Measurements from ENCODE around the gene CTIF. TPM values are rescaled to one million over a fixed set of nuclear protein-coding genes. Genes with fewer than 3 reads are reported as not detected.

CTIF gene
- total RNA-seq, 1 experiment from 2014 or later, result 95.8 TPM

DNA sequence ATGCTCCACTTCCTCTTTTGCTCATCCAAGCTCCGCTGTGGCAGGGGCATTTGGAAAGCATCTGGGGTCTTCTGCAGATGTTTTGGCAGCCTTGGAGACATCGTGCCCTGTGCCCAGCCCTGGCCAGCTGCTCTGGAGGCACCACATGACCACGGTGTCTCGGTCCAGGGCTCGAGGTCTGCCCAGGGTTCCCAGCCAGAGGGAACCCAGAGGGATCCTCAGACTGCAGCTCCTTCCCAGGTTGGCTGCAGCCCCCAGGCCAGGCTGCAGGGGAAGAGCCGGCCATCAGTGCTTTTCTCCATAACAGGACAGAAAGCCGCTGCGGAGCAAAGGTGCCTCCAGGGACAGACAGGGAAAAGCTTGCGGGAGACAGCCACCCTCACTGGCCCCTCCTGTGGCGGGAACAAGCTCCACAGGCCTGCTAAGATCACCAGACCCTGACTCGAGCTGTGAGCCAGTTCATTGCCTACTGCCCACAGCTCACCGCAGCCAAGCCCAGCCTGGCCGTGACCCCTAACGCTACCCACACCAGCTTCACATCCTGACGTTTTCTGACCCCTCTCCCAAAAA is 337.2 kb downstream of the CTIF start:
- DNase-seq (ENCODE audit: unreplicated experiment), result no peak
- no peaks in the 10 kb centered on the region for H3K9me3 Mint-ChIP-seq (ENCODE audit: unreplicated experiment)
- H3K4me1 Mint-ChIP-seq (ENCODE audit: insufficient read depth, unreplicated experiment), result peaks cover 21% of the 10 kb centered on the region
- no peaks in the 10 kb centered on the region for H3K27me3 Mint-ChIP-seq (ENCODE audit: insufficient read depth, unreplicated experiment)
- CTCF ChIA-PET, result interaction anchor here (0.5 to 1.1 kb wide), 3 partner anchors 22 to 432 kb away, joined by 3 to 4 read pairs (median 3); no protein-coding TSS in a partner anchor
- BruUV-seq (replicated peaks), result no TSS peak
- POLR2A ChIA-PET, result interaction anchor here (0.7 kb wide), 1 partner anchor 614 kb away, joined by 3 read pairs; no protein-coding TSS in a partner anchor
- H3K27ac Mint-ChIP-seq (ENCODE audit: low read depth, unreplicated experiment), result no peak overlapping the region
- no peak overlapping the region for H3K4me3 Mint-ChIP-seq (ENCODE audit: unreplicated experiment)
- intact Hi-C loops (cut with micrococcal nuclease), result no loop called here
- no peaks in the 10 kb centered on the region for H3K36me3 Mint-ChIP-seq (ENCODE audit: insufficient read depth, unreplicated experiment)
- TF ChIP-seq, protein P1, sequence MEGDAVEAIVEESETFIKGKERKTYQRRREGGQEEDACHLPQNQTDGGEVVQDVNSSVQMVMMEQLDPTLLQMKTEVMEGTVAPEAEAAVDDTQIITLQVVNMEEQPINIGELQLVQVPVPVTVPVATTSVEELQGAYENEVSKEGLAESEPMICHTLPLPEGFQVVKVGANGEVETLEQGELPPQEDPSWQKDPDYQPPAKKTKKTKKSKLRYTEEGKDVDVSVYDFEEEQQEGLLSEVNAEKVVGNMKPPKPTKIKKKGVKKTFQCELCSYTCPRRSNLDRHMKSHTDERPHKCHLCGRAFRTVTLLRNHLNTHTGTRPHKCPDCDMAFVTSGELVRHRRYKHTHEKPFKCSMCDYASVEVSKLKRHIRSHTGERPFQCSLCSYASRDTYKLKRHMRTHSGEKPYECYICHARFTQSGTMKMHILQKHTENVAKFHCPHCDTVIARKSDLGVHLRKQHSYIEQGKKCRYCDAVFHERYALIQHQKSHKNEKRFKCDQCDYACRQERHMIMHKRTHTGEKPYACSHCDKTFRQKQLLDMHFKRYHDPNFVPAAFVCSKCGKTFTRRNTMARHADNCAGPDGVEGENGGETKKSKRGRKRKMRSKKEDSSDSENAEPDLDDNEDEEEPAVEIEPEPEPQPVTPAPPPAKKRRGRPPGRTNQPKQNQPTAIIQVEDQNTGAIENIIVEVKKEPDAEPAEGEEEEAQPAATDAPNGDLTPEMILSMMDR (IDR thresholded peaks at IDR 0.05; ENCODE audit: unreplicated experiment), result no peak

DNA sequence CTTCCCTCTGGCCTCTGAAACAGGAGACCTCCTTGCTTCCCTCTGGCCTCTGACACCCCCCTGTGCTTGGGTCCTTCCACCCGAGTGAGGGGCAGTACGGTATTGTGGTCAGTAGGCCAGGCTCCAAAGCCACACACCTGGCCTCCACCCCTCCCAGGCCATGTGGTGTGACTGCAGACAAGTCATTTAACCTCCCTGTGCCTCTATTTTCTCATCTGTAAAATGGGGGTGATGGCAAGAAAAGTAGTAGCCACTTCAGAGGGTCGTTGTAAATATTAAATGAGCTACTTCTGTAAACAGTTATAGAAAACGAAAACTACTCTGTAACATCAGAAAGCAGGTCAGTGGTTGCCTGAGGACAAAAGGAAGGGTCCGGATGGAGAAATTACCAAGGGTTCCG is 337.8 kb downstream of the CTIF start:
- no peaks in the 10 kb centered on the region for H3K27me3 Mint-ChIP-seq (ENCODE audit: insufficient read depth, unreplicated experiment)

DNA sequence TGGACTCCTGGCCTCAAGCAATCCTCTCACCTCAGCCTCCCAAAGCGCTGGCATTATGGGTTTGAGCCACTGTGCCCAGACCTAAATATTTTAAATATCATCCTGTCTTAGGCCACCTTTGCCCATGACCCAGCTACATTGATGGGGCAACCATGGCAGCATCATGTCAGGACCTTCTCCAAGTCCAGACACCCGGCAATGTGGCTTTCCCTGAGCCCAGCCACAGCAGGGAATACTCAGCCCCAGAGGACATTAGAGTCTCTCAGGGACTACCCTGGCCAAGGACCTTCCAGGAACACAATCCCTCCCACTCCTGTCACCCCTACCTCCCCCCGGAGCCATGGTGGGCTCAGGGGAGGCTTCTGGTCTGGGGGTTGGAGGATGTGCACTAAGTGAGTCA is 339.1 kb downstream of the CTIF start:
- ChIA-PET CTCF (interaction anchor here (0.8 kb wide), 1 partner anchor 44 kb away, joined by 3 read pairs; no protein-coding TSS in a partner anchor), POLR2A (no interaction called here)
- Mint-ChIP-seq H3K27ac (ENCODE audit: low read depth, unreplicated experiment) (no peak overlapping the region), H3K27me3 (ENCODE audit: insufficient read depth, unreplicated experiment) (no peaks in the 10 kb centered on the region), H3K4me1 (ENCODE audit: insufficient read depth, unreplicated experiment) (peaks cover 11% of the 10 kb centered on the region), H3K36me3 (ENCODE audit: insufficient read depth, unreplicated experiment) (no peaks in the 10 kb centered on the region), H3K9me3 (ENCODE audit: unreplicated experiment) (no peaks in the 10 kb centered on the region), H3K4me3 (ENCODE audit: unreplicated experiment) (no peak overlapping the region)
- intact Hi-C loops (cut with micrococcal nuclease), result no loop called here
- BruUV-seq (replicated peaks), result no TSS peak
- TF ChIP-seq, protein P1 (IDR thresholded peaks at IDR 0.05; ENCODE audit: unreplicated experiment), result no peak
- DNase-seq (ENCODE audit: unreplicated experiment), result no peak

More for the DNA sequence above, 337.8 kb downstream of the CTIF start:
- BruUV-seq (replicated peaks), result no TSS peak
- ChIA-PET POLR2A (interaction anchor here (0.7 kb wide), 1 partner anchor 615 kb away, joined by 3 read pairs; no protein-coding TSS in a partner anchor), CTCF (interaction anchor here (1.1 kb wide), 1 partner anchor 21 kb away, joined by 4 read pairs; no protein-coding TSS in a partner anchor)
- TF ChIP-seq, protein P1 (IDR thresholded peaks at IDR 0.05; ENCODE audit: unreplicated experiment), result no peak
- H3K9me3 Mint-ChIP-seq (ENCODE audit: unreplicated experiment), result no peaks in the 10 kb centered on the region
- H3K4me3 Mint-ChIP-seq (ENCODE audit: unreplicated experiment), result no peak overlapping the region
- H3K4me1 Mint-ChIP-seq (ENCODE audit: insufficient read depth, unreplicated experiment), result peaks cover 21% of the 10 kb centered on the region
- H3K27ac Mint-ChIP-seq (ENCODE audit: low read depth, unreplicated experiment), result no peak overlapping the region
- H3K36me3 Mint-ChIP-seq (ENCODE audit: insufficient read depth, unreplicated experiment), result no peaks in the 10 kb centered on the region
- no peak for DNase-seq (ENCODE audit: unreplicated experiment)
- intact Hi-C loops (cut with micrococcal nuclease), result no loop called here

DNA sequence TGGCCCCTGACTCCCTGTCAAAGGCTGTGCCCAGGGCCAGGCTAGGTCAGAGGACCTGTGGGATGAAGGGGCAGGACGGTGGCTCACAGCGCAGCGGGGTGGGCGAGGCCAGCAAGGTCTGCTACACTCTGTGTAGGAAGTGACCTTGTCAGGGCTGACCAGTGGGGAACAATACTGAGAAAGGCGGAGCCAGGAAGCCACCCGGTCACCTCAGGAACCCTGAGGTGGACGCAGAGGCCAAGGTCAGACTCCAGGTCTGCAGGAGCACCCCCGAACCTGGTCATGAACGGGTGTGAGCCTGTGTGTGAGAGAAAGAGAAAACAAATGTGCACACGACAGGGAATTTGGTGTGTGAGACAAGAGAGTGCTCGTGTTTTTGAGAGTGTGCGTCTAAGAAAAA is 339.6 kb downstream of the CTIF start:
- intact Hi-C loops (cut with micrococcal nuclease), result no loop called here
- H3K27me3 Mint-ChIP-seq (ENCODE audit: insufficient read depth, unreplicated experiment), result no peaks in the 10 kb centered on the region
- H3K4me3 Mint-ChIP-seq (ENCODE audit: unreplicated experiment), result no peak overlapping the region
- H3K9me3 Mint-ChIP-seq (ENCODE audit: unreplicated experiment), result no peaks in the 10 kb centered on the region
- no peak overlapping the region for H3K27ac Mint-ChIP-seq (ENCODE audit: low read depth, unreplicated experiment)
- POLR2A ChIA-PET, result no interaction called here
- DNase-seq (ENCODE audit: unreplicated experiment), result no peak
- TF ChIP-seq, protein P1 (IDR thresholded peaks at IDR 0.05; ENCODE audit: unreplicated experiment), result no peak
- no peaks in the 10 kb centered on the region for H3K36me3 Mint-ChIP-seq (ENCODE audit: insufficient read depth, unreplicated experiment)
- CTCF ChIA-PET, result no interaction called here
- no TSS peak for BruUV-seq (replicated peaks)
- H3K4me1 Mint-ChIP-seq (ENCODE audit: insufficient read depth, unreplicated experiment), result peaks cover 5% of the 10 kb centered on the region

All from MCF 10A (cell line).